Bronchial epithelial cell (primary cell): ENCODE data around the gene NACA. TPM values are rescaled to one million over a fixed set of nuclear protein-coding genes. Genes with fewer than 3 reads are reported as not detected.
A peak's percentile ranks its signal among the peaks of the same experiment; 100 is the strongest.

Source experiments
- DNase-seq: peaks from one replicate; pipeline ENCODE4 v3.0.0-alpha.2; 2010; ENCODE audit warnings: low read depth
- FAIRE-seq: peaks from 2 replicates; lab custom pipeline; 2011; peaks lifted over from hg19 to GRCh38; lab: Jason Lieb, UNC
- H3K27me3 ChIP-seq: 2 replicates; pipeline ENCODE4 v1.5.1; 2011; ENCODE audit warnings: low read length; ENCODE audit not compliant: control insufficient read depth, insufficient read depth
- H3K36me3 ChIP-seq: 2 replicates; pipeline ENCODE4 v1.5.1; 2011; ENCODE audit warnings: low read length; ENCODE audit not compliant: control insufficient read depth, insufficient read depth
- H3K4me3 ChIP-seq: 2 replicates; pipeline ENCODE4 v1.5.1; 2011; ENCODE audit warnings: mild to moderate bottlenecking, low read depth, low read length, control low read depth
- CTCF ChIP-seq: IDR thresholded peaks from 2 replicates; pipeline ENCODE4 v1.5.1; 2011; ENCODE audit warnings: mild to moderate bottlenecking, moderate library complexity, low read length, control low read depth, inconsistent platforms; ENCODE audit not compliant: insufficient read depth, severe bottlenecking
- total RNA-seq: library from RNA; depleted of rRNA; stranded (reverse); fragments of >200 nt; gene quantifications from 2 replicates; pipeline ENCODE4 v1.2.1, GENCODE V29; 2014

NACA gene
- total RNA-seq, 1 donor from 2014 or later = 1,412 TPM

GRCh38 chr12:56721216-56721615 lies 3.9 kb downstream of the NACA start:
- no peak overlapping the region for H3K4me3 ChIP-seq
- no peak for TF ChIP-seq CTCF
- DNase-seq = peak; percentile 5
- peaks cover 24% of the 10 kb centered on the region for H3K36me3 ChIP-seq
- no peak for FAIRE-seq
- no peaks in the 10 kb centered on the region for H3K27me3 ChIP-seq

GRCh38 chr12:56720731-56721151 lies 4.4 kb downstream of the NACA start:
- no peak for FAIRE-seq
- no peak for TF ChIP-seq CTCF
- Histone ChIP-seq H3K36me3 (peaks cover 27% of the 10 kb centered on the region), H3K27me3 (no peaks in the 10 kb centered on the region), H3K4me3 (no peak overlapping the region)
- DNase-seq = no peak

- Histone ChIP-seq H3K27me3 (no peaks in the 10 kb centered on the region), H3K36me3 (peaks cover 29% of the 10 kb centered on the region), H3K4me3 (no peak overlapping the region)
- TF ChIP-seq CTCF = no peak
- FAIRE-seq (no peak), DNase-seq (no peak)
These were observed 6.0 kb downstream of the NACA start for GRCh38 chr12:56719056-56719455.

- no peak for DNase-seq
- no peak overlapping the region for H3K4me3 ChIP-seq
- FAIRE-seq = no peak
- H3K27me3 ChIP-seq = no peaks in the 10 kb centered on the region
- H3K36me3 ChIP-seq = peaks cover 32% of the 10 kb centered on the region
- TF ChIP-seq CTCF = no peak
These were observed 6.5 kb downstream of the NACA start for GRCh38 chr12:56718636-56719035.

- H3K4me3 ChIP-seq = no peak overlapping the region
- H3K27me3 ChIP-seq = no peaks in the 10 kb centered on the region
- FAIRE-seq = no peak
- no peak for TF ChIP-seq CTCF
- peaks cover 34% of the 10 kb centered on the region for H3K36me3 ChIP-seq
- DNase-seq = no peak
These were observed 7.0 kb downstream of the NACA start for GRCh38 chr12:56718149-56718548.
